ENCODE measurements around the gene NLRX1.

- TF ChIP-seq CTCF (IDR thresholded peaks at IDR 0.05), result no peak
- TF ChIP-seq POLR2A (IDR thresholded peaks at IDR 0.05), result no peak
These were observed 39.0 kb downstream of the NLRX1 start for GRCh38 chr11:119207415-119207960.
